ENCODE measurements around the gene NNAT. TPM values are rescaled to one million over a fixed set of nuclear protein-coding genes. Genes with fewer than 3 reads are reported as not detected.

Gene NNAT
- total and polyA plus RNA-seq, 2 donors (not counting 1 experiment from before 2014, with no cell fraction given) = not detected

DNA sequence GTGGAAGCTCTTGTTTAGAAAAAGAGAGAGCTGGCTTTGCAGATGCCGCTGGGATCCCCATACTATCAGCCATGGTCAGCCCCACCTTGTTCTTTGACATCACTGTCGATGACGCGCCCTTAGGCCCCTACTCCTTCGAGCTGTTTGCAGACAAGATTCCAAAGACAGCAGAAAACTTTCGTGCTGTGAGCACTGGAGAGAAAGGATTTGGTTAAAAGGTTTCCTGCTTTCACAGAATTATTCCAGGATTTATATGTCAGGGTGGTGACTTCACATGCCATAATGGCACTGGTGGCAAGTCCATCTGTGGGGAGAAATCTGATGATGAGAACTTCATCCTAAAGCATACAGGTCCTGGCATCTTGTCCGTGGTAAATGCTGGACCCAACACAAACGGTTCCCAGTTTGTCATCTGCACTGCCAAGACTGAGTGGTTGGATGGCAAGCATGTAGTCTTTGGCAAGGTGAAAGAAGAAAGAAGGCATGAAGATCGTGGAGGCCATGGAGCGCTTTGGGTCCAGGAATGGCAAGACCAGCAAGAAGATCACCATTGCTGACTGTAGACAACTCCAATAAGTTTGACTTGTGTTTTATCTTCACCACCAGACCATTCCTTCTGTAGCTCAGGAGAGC is 9.0 kb downstream of the NNAT start:
- Histone ChIP-seq H3K27ac (ENCODE audit: low read length in 2 of 2) (no peak overlapping the region), H3K36me3 (replicated peaks in 1 of 2; ENCODE audit: control extremely low read depth in 1 of 2, control insufficient read depth in 1 of 2, extremely low read depth in 1 of 2, insufficient read depth in 2 of 2, low read length in 1 of 2) (peaks cover 0 to 2% of the 10 kb centered on the region in 2 experiments), H3K27me3 (replicated peaks in 1 of 4; ENCODE audit: control extremely low read depth in 1 of 4, control insufficient read depth in 3 of 4, insufficient read depth in 4 of 4, low read length in 3 of 4) (no peaks in the 10 kb centered on the region), H3K4me2 (replicated peaks; ENCODE audit: low read depth, low read length, poor library complexity, severe bottlenecking) (no peak overlapping the region), H3K9me3 (ENCODE audit: control extremely low read depth in 1 of 3, control insufficient read depth in 2 of 3, insufficient read depth in 1 of 3, low read length in 2 of 3) (no peaks in the 10 kb centered on the region), H3K4me3 (ENCODE audit: control extremely low read depth in 1 of 5, extremely low read depth in 1 of 5, insufficient read depth in 1 of 5, low read depth in 2 of 5, low read length in 4 of 5) (no peak overlapping the region), H2AFZ (ENCODE audit: insufficient read depth, low read depth, low read length, poor library complexity, severe bottlenecking) (no peak overlapping the region), H3K4me1 (ENCODE audit: control insufficient read depth in 2 of 2, insufficient read depth in 2 of 2, low read length in 2 of 2) (peaks cover 28 to 33% of the 10 kb centered on the region in 2 donors), H3K79me2 (ENCODE audit: control insufficient read depth, insufficient read depth, low read length) (peaks cover 41% of the 10 kb centered on the region), H4K20me1 (ENCODE audit: control insufficient read depth, insufficient read depth, low read length, poor library complexity, severe bottlenecking) (peaks cover 25% of the 10 kb centered on the region), H3K9ac (ENCODE audit: low read length) (no peak overlapping the region)
- Mint-ChIP-seq H3K27ac (no peak overlapping the region), H3K4me1 (peaks cover 36% of the 10 kb centered on the region), H3K4me3 (no peak overlapping the region), H3K27me3 (no peaks in the 10 kb centered on the region), H3K9me3 (ENCODE audit: insufficient read depth) (no peaks in the 10 kb centered on the region)
- TF ChIP-seq EZH2 (IDR thresholded peaks at IDR 0.05; ENCODE audit: borderline replicate concordance, insufficient read depth, low read depth, low read length, poor library complexity, severe bottlenecking) = no peak
- TF ChIP-seq, protein P1, sequence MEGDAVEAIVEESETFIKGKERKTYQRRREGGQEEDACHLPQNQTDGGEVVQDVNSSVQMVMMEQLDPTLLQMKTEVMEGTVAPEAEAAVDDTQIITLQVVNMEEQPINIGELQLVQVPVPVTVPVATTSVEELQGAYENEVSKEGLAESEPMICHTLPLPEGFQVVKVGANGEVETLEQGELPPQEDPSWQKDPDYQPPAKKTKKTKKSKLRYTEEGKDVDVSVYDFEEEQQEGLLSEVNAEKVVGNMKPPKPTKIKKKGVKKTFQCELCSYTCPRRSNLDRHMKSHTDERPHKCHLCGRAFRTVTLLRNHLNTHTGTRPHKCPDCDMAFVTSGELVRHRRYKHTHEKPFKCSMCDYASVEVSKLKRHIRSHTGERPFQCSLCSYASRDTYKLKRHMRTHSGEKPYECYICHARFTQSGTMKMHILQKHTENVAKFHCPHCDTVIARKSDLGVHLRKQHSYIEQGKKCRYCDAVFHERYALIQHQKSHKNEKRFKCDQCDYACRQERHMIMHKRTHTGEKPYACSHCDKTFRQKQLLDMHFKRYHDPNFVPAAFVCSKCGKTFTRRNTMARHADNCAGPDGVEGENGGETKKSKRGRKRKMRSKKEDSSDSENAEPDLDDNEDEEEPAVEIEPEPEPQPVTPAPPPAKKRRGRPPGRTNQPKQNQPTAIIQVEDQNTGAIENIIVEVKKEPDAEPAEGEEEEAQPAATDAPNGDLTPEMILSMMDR (IDR thresholded peaks at IDR 0.05) = no peak
- CTCF ChIA-PET = interaction anchor here (0.6 to 9.8 kb wide), 6 partner anchors 9 to 351 kb away, joined by 3 to 307 read pairs (median 4); no protein-coding TSS in a partner anchor
- ATAC-seq (ENCODE audit: low read depth) (no peak), DNase-seq (no peak)
- POLR2A ChIA-PET = interaction anchor here (0.6 kb wide), 1 partner anchor 257 kb away, joined by 7 read pairs; no protein-coding TSS in a partner anchor
- 91% methylated on average over 9 of the region's 10 CpGs for WGBS (ENCODE audit: insufficient coverage)
- intact Hi-C loops (cut with micrococcal nuclease) = loop anchor here (5.0 to 10.0 kb wide), 2 partner anchors 165 to 523 kb away; partner anchors contain the start of gene CTNNBL1

DNA sequence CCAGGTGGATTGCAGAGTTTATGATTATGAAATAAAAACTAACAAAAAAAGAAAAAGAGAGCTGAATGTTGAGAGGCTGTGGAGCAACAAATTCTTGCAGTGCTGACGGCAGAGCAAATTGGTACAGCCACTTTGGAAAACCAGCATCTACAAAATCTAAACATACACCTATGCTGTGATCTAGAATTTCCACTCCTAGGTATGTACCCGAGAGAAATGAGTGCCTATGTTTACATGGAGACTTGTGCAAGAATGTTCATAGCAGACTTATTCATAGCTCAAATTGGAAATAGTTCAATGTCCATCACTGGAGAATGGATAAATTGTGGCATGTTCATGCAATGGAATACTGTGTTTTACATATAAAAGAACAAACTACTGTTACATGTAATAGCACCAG is 9.6 kb downstream of the NNAT start:
- Mint-ChIP-seq H3K9me3 (ENCODE audit: insufficient read depth) (no peaks in the 10 kb centered on the region), H3K27me3 (no peaks in the 10 kb centered on the region), H3K4me3 (no peak overlapping the region), H3K4me1 (peaks cover 35% of the 10 kb centered on the region), H3K27ac (no peak overlapping the region)
- Histone ChIP-seq H3K4me2 (replicated peaks; ENCODE audit: low read depth, low read length, poor library complexity, severe bottlenecking) (no peak overlapping the region), H3K27me3 (replicated peaks in 1 of 4; ENCODE audit: control extremely low read depth in 1 of 4, control insufficient read depth in 3 of 4, insufficient read depth in 4 of 4, low read length in 3 of 4) (no peaks in the 10 kb centered on the region), H3K27ac (ENCODE audit: low read length in 2 of 2) (no peak overlapping the region), H3K9me3 (ENCODE audit: control extremely low read depth in 1 of 3, control insufficient read depth in 2 of 3, insufficient read depth in 1 of 3, low read length in 2 of 3) (no peaks in the 10 kb centered on the region), H3K79me2 (ENCODE audit: control insufficient read depth, insufficient read depth, low read length) (peaks cover 35% of the 10 kb centered on the region), H3K4me1 (ENCODE audit: control insufficient read depth in 2 of 2, insufficient read depth in 2 of 2, low read length in 2 of 2) (peaks cover 22 to 27% of the 10 kb centered on the region in 2 donors), H2AFZ (ENCODE audit: insufficient read depth, low read depth, low read length, poor library complexity, severe bottlenecking) (no peak overlapping the region), H3K9ac (ENCODE audit: low read length) (no peak overlapping the region), H3K4me3 (ENCODE audit: control extremely low read depth in 1 of 5, extremely low read depth in 1 of 5, insufficient read depth in 1 of 5, low read depth in 2 of 5, low read length in 4 of 5) (no peak overlapping the region), H4K20me1 (ENCODE audit: control insufficient read depth, insufficient read depth, low read length, poor library complexity, severe bottlenecking) (peaks cover 19% of the 10 kb centered on the region), H3K36me3 (replicated peaks in 1 of 2; ENCODE audit: control extremely low read depth in 1 of 2, control insufficient read depth in 1 of 2, extremely low read depth in 1 of 2, insufficient read depth in 2 of 2, low read length in 1 of 2) (no peaks in the 10 kb centered on the region)
- CTCF ChIA-PET = interaction anchor here (0.7 to 9.8 kb wide), 5 partner anchors 8 to 333 kb away, joined by 3 to 307 read pairs (median 4); no protein-coding TSS in a partner anchor
- POLR2A ChIA-PET = no interaction called here
- WGBS (ENCODE audit: insufficient coverage) = no CpG with 5 or more reads among the region's 2 CpGs
- no peak for DNase-seq
- TF ChIP-seq EZH2 (IDR thresholded peaks at IDR 0.05; ENCODE audit: borderline replicate concordance, insufficient read depth, low read depth, low read length, poor library complexity, severe bottlenecking) = no peak
- TF ChIP-seq, protein P1 (IDR thresholded peaks at IDR 0.05) = no peak
- no peak for ATAC-seq (ENCODE audit: low read depth)
- intact Hi-C loops (cut with micrococcal nuclease) = no loop called here

Data from B cell (primary cell).